Hepatocyte (in vitro differentiated cells): ENCODE results near the gene POLR3H. TPM values are rescaled to one million over a fixed set of nuclear protein-coding genes. Genes with fewer than 3 reads are reported as not detected.

Experiments used
- DNase-seq: peaks from one replicate; pipeline ENCODE4 v3.0.0-alpha.2; 2016; ENCODE audit warnings: low spot score
- H2AFZ ChIP-seq: fragments of 200-600 bp; sonication (generic); 2 replicates; pipeline ENCODE4 v1.6.0; 2016; ENCODE audit warnings: antibody characterized with exemption, mild to moderate bottlenecking
- H3K27ac ChIP-seq: fragments of 200-600 bp; sonication (generic); 2 replicates; pipeline ENCODE4 v1.5.1; 2016; ENCODE audit warnings: mild to moderate bottlenecking
- H3K27me3 ChIP-seq: fragments of 200-600 bp; sonication (generic); 2 replicates; pipeline ENCODE4 v1.6.1; 2016
- H3K36me3 ChIP-seq: fragments of 200-600 bp; sonication (generic); replicated peaks from 2 replicates; pipeline ENCODE4 v1.5.1; 2016; ENCODE audit warnings: low read depth; ENCODE audit not compliant: insufficient read depth
- H3K4me1 ChIP-seq: fragments of 200-600 bp; sonication (generic); 2 replicates; pipeline ENCODE4 v1.5.1; 2016; ENCODE audit warnings: mild to moderate bottlenecking, moderate library complexity; ENCODE audit not compliant: insufficient read depth
- H3K4me2 ChIP-seq: fragments of 200-600 bp; sonication (generic); 2 replicates; pipeline ENCODE4 v1.6.0; 2016
- H3K4me3 ChIP-seq: fragments of 200-600 bp; sonication (generic); 2 replicates; pipeline ENCODE4 v1.5.1; 2016; ENCODE audit warnings: mild to moderate bottlenecking
- H3K79me2 ChIP-seq: fragments of 200-600 bp; sonication (generic); 2 replicates; pipeline ENCODE4 v1.6.0; 2017; ENCODE audit warnings: mild to moderate bottlenecking
- H3K9me2 ChIP-seq: fragments of 200-600 bp; sonication (generic); replicated peaks from 2 replicates; pipeline ENCODE4 v1.6.0; 2017; ENCODE audit warnings: mild to moderate bottlenecking; ENCODE audit not compliant: insufficient read depth
- H3K9me3 ChIP-seq: fragments of 200-600 bp; sonication (generic); 2 replicates; pipeline ENCODE4 v1.5.1; 2016; ENCODE audit warnings: low read depth, mild to moderate bottlenecking
- H4K20me1 ChIP-seq: fragments of 200-600 bp; sonication (generic); 2 replicates; pipeline ENCODE4 v1.6.0; 2016; ENCODE audit warnings: mild to moderate bottlenecking; ENCODE audit not compliant: insufficient read depth, poor library complexity, severe bottlenecking
- CTCF ChIP-seq: fragments of 200-600 bp; sonication (generic); IDR thresholded peaks from 2 replicates; pipeline ENCODE4 v1.5.1; 2016; ENCODE audit warnings: antibody characterized with exemption, mild to moderate bottlenecking; ENCODE audit not compliant: poor library complexity
- EZH2 ChIP-seq: fragments of 200-600 bp; sonication (generic); IDR thresholded peaks from 2 replicates; pipeline ENCODE4 v1.6.1; 2016; ENCODE audit warnings: antibody characterized with exemption, mild to moderate bottlenecking, borderline replicate concordance
- EZH2phosphoT487 ChIP-seq: fragments of 200-600 bp; sonication (generic); IDR thresholded peaks from one replicate; pipeline ENCODE4 v1.6.1; 2018; ENCODE audit warnings: antibody characterized with exemption, mild to moderate bottlenecking, low read depth, moderate library complexity; ENCODE audit not compliant: unreplicated experiment, severe bottlenecking
- WGBS: methylation state at CpG from one replicate; pipeline ENCODE4 v1.1.6; 2016; ENCODE audit warnings: low lambda C conversion rate; ENCODE audit errors: missing lambda C conversion rate; 5-methylcytosine and 5-hydroxymethylcytosine counted together
- polyA plus RNA-seq: library from polyadenylated mRNA; unstranded; fragments of >200 nt; fragmentation: Nextera tagmentation; extraction: Ambion mirVana; gene quantifications from 2 replicates; pipeline ENCODE4 v1.2.1, GENCODE V29; 2016
- total RNA-seq: library from RNA; depleted of rRNA; stranded (reverse); fragments of >200 nt; gene quantifications from 2 replicates; pipeline ENCODE4 v1.2.3, GENCODE V29; 2014

POLR3H gene
- total and polyA plus RNA-seq, 2 experiments from 2014 or later, result 14.5 to 41.1 TPM

DNA sequence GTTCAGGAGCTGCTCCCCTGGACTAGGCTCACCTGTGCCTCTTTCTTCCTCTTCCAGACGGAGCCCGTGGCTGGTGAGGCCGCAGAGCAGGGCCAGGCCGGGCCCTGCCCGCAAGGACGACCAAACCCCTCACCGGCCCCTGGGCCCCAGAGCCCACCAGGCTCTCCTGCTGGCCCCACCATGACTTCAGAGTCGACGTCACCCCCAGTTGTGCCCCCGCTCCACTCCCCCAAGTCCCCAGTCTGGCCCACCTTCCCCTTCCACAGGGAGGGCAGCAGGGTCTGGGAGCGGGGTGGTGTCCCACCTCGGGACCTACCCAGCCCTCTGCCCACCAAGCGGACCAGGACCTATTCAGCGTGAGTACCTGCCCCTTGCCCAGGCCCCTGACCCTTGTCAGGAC, 27.5 kb upstream of the POLR3H start:
- Histone ChIP-seq H3K27ac (no peak overlapping the region), H3K36me3 (no peaks in the 10 kb centered on the region), H2AFZ (no peak overlapping the region), H4K20me1 (no peaks in the 10 kb centered on the region), H3K9me3 (no peaks in the 10 kb centered on the region), H3K27me3 (no peaks in the 10 kb centered on the region), H3K4me2 (no peak overlapping the region), H3K9me2 (no peaks in the 10 kb centered on the region), H3K4me1 (no peaks in the 10 kb centered on the region), H3K79me2 (no peaks in the 10 kb centered on the region), H3K4me3 (no peak overlapping the region)
- no peak for DNase-seq
- TF ChIP-seq CTCF (no peak), EZH2phosphoT487 (no peak), EZH2 (no peak)
- WGBS, result 97% methylated on average over 9 of the region's 14 CpGs

DNA sequence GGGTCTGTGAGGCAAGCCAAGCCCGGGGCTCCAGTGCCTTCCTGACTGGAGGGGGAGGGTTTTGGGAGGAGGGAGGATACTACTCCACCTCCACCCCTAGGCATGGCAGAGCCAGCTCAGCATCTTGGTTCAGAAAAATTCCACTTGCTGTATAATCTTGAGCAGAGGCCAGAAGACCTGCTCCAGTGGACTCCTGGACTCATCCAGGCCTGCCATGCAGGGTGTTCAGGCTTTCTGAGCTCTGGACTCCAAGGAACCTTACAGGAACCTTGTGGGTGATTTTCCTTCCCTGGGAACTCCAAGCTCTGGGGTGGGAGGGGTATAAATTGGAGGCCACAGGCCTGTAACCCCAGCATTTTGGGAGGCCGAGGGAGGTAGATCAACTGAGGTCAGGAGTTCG, 26.0 kb upstream of the POLR3H start:
- H3K4me1 ChIP-seq, result peaks cover 7% of the 10 kb centered on the region
- no peak overlapping the region for H2AFZ ChIP-seq

GRCh38 chr22:41568811-41569210, 24.5 kb upstream of the POLR3H start:
- no peaks in the 10 kb centered on the region for H3K79me2 ChIP-seq
- no peaks in the 10 kb centered on the region for H3K27me3 ChIP-seq
- TF ChIP-seq CTCF (no peak), EZH2phosphoT487 (no peak), EZH2 (no peak)
- no peaks in the 10 kb centered on the region for H3K9me2 ChIP-seq
- H3K4me3 ChIP-seq, result no peak overlapping the region
- DNase-seq, result no peak
- no peaks in the 10 kb centered on the region for H4K20me1 ChIP-seq
- H2AFZ ChIP-seq, result no peak overlapping the region
- WGBS, result 80% methylated on average over 7 of the region's 7 CpGs
- H3K27ac ChIP-seq, result no peak overlapping the region
- peaks cover 11% of the 10 kb centered on the region for H3K4me1 ChIP-seq
- H3K36me3 ChIP-seq, result no peaks in the 10 kb centered on the region
- H3K9me3 ChIP-seq, result no peaks in the 10 kb centered on the region
- H3K4me2 ChIP-seq, result no peak overlapping the region

More for the DNA sequence above, 26.0 kb upstream of the POLR3H start:
- H3K4me3 ChIP-seq, result no peak overlapping the region
- H3K27me3 ChIP-seq, result no peaks in the 10 kb centered on the region
- no peaks in the 10 kb centered on the region for H3K36me3 ChIP-seq
- no peaks in the 10 kb centered on the region for H4K20me1 ChIP-seq
- no peak overlapping the region for H3K4me2 ChIP-seq
- no peak for DNase-seq
- TF ChIP-seq EZH2, result no peak
- no peak for TF ChIP-seq EZH2phosphoT487
- TF ChIP-seq CTCF, result no peak
- 88% methylated on average over 3 of the region's 3 CpGs for WGBS
- no peaks in the 10 kb centered on the region for H3K9me2 ChIP-seq
- H3K9me3 ChIP-seq, result no peaks in the 10 kb centered on the region
- H3K79me2 ChIP-seq, result no peaks in the 10 kb centered on the region
- peak overlapping the region; percentile 37 for H3K27ac ChIP-seq

GRCh38 chr22:41567512-41567768, 23.2 kb upstream of the POLR3H start:
- no peak overlapping the region for H2AFZ ChIP-seq

More at GRCh38 chr22:41567512-41567768, 23.2 kb upstream of the POLR3H start:
- no peak overlapping the region for H3K4me3 ChIP-seq
- no peaks in the 10 kb centered on the region for H3K79me2 ChIP-seq
- H3K4me1 ChIP-seq, result peaks cover 24% of the 10 kb centered on the region
- no peak overlapping the region for H3K27ac ChIP-seq
- no peak overlapping the region for H3K4me2 ChIP-seq
- DNase-seq, result no peak
- 84% methylated on average over 3 of the region's 3 CpGs for WGBS
- H3K27me3 ChIP-seq, result no peaks in the 10 kb centered on the region
- H3K9me3 ChIP-seq, result no peaks in the 10 kb centered on the region
- no peaks in the 10 kb centered on the region for H3K9me2 ChIP-seq
- TF ChIP-seq EZH2 (no peak), CTCF (no peak), EZH2phosphoT487 (no peak)
- no peaks in the 10 kb centered on the region for H4K20me1 ChIP-seq
- H3K36me3 ChIP-seq, result no peaks in the 10 kb centered on the region
